Endothelial cell of umbilical vein (primary cell): ENCODE measurements around the gene HSPB3. TPM values are rescaled to one million over a fixed set of nuclear protein-coding genes. Genes with fewer than 3 reads are reported as not detected.

Source experiments
- BruUV-seq: library from RNA; stranded (reverse); fragments of 400-500 nt; replicated peaks from 2 replicates; lab custom pipeline; 2021; lab: Mats Ljungman, UMichigan
- CTCF ChIA-PET: fragments of 300-600, 350-600 bp; sonication (Branson Sonifier 250); formaldehyde crosslinking; loops from one replicate; lab custom pipeline; 2021; ENCODE audit warnings: antibody characterized with exemption, inconsistent platforms; lab: Charles Lee
- POLR2A ChIA-PET: fragments of 300-600, 350-600 bp; sonication (Branson Sonifier 250); formaldehyde crosslinking; loops from one replicate; lab custom pipeline; 2021; ENCODE audit warnings: antibody characterized with exemption, inconsistent platforms; lab: Charles Lee
- DNase-seq: peaks from one replicate; pipeline ENCODE4 v3.0.0-alpha.2; 2011; ENCODE audit warnings: low read depth, low spot score
- FAIRE-seq: peaks from 2 replicates; lab custom pipeline; 2011; peaks lifted over from hg19 to GRCh38; lab: Jason Lieb, UNC
- H2AFZ ChIP-seq: 2 replicates; pipeline ENCODE4 v1.6.0; 2012; ENCODE audit warnings: low read depth, low read length, control low read depth, inconsistent platforms
- H3K27ac ChIP-seq: 2 replicates; pipeline ENCODE4 v1.5.1; 2011; ENCODE audit warnings: low read depth, mild to moderate bottlenecking, control low read depth, low read length, moderate library complexity; ENCODE audit not compliant: insufficient read depth
- H3K27me3 ChIP-seq, 2 experiments: 2 replicates each; pipeline versions ENCODE4 v1.6.0 to v1.6.1; 2011; ENCODE audit warnings: low read length in 2 of 2, mixed read lengths in 1 of 2; ENCODE audit not compliant: control insufficient read depth in 2 of 2, insufficient read depth in 2 of 2
- H3K36me3 ChIP-seq, 2 experiments: 2 replicates in 1 of 2; 3 replicates in 1 of 2; pipeline ENCODE4 v1.5.1; 2011; ENCODE audit warnings: low read length in 2 of 2, mild to moderate bottlenecking in 1 of 2, moderate library complexity in 1 of 2; ENCODE audit not compliant: control insufficient read depth in 2 of 2, insufficient read depth in 2 of 2; ENCODE audit errors: extremely low read depth in 1 of 2
- H3K4me1 ChIP-seq: 3 replicates; pipeline ENCODE4 v1.5.1; 2011; ENCODE audit warnings: mild to moderate bottlenecking, low read length; ENCODE audit not compliant: control insufficient read depth, insufficient read depth; ENCODE audit errors: extremely low read depth
- H3K4me2 ChIP-seq: 2 replicates; pipeline ENCODE4 v1.6.1; 2011; ENCODE audit warnings: low read length, control low read depth, mixed read lengths; ENCODE audit not compliant: insufficient read depth
- H3K4me3 ChIP-seq, 3 experiments: fragments of 200-600 bp in 1 of 3; sonication (generic), shearing (Covaris generic) in 1 of 3; replicated peaks in 1 of 3; 2 replicates each; pipeline ENCODE4 v1.5.1; 2011 to 2016; ENCODE audit warnings: control low read depth in 3 of 3, low read length in 3 of 3, mild to moderate bottlenecking in 2 of 3, inconsistent platforms in 1 of 3, low read depth in 1 of 3, moderate library complexity in 1 of 3; ENCODE audit not compliant: insufficient read depth in 1 of 3
- H3K79me2 ChIP-seq: 2 replicates; pipeline ENCODE4 v1.6.0; 2012; ENCODE audit warnings: low read length, inconsistent platforms; ENCODE audit not compliant: control insufficient read depth, insufficient read depth
- H3K9ac ChIP-seq: replicated peaks from 2 replicates; pipeline ENCODE3; 2011; ENCODE audit warnings: low read length, control low read depth; ENCODE audit not compliant: insufficient read depth; ENCODE audit errors: extremely low read depth
- H3K9me1 ChIP-seq: replicated peaks from 3 replicates; pipeline ENCODE4 v1.6.0; 2011; ENCODE audit warnings: mild to moderate bottlenecking, low read length; ENCODE audit not compliant: control insufficient read depth, insufficient read depth; ENCODE audit errors: extremely low read depth
- H3K9me3 ChIP-seq: replicated peaks from 2 replicates; pipeline ENCODE4 v1.5.1; 2012; ENCODE audit warnings: low read length, inconsistent platforms; ENCODE audit not compliant: control insufficient read depth, insufficient read depth
- H4K20me1 ChIP-seq: replicated peaks from 2 replicates; pipeline ENCODE3; 2011; ENCODE audit warnings: mild to moderate bottlenecking, low read length; ENCODE audit not compliant: control insufficient read depth, insufficient read depth; ENCODE audit errors: extremely low read depth
- CTCF ChIP-seq, 2 donors: IDR thresholded peaks; 1 replicate in 1 of 2; 2 replicates in 1 of 2; pipeline ENCODE4 v1.5.1; 2011; ENCODE audit warnings: low read length in 2 of 2, mild to moderate bottlenecking in 2 of 2, moderate library complexity in 2 of 2, control low read depth in 1 of 2, inconsistent platforms in 1 of 2, low read depth in 1 of 2; ENCODE audit not compliant: insufficient read depth in 1 of 2; ENCODE audit errors: extremely low read depth in 1 of 2
- EZH2 ChIP-seq: IDR thresholded peaks from 2 replicates; pipeline ENCODE4 v1.6.1; 2012; ENCODE audit warnings: borderline replicate concordance, low read depth, mild to moderate bottlenecking, moderate library complexity, low read length, inconsistent platforms; ENCODE audit not compliant: severe bottlenecking
- FOS ChIP-seq: IDR thresholded peaks from 2 replicates; pipeline ENCODE4 v1.6.1; 2011; ENCODE audit warnings: mild to moderate bottlenecking, low read length, moderate library complexity, borderline replicate concordance; ENCODE audit not compliant: insufficient read depth
- GATA2 ChIP-seq: IDR thresholded peaks from 2 replicates; pipeline ENCODE4 v1.7.0; 2011; ENCODE audit warnings: low read depth, mild to moderate bottlenecking, moderate library complexity, mixed read lengths, low read length; ENCODE audit not compliant: insufficient read length, insufficient read depth
- JUN ChIP-seq: IDR thresholded peaks from 2 replicates; pipeline ENCODE4 v1.6.1; 2011; ENCODE audit warnings: borderline replicate concordance, low read depth; ENCODE audit not compliant: insufficient read length, insufficient read depth
- MYC ChIP-seq: IDR thresholded peaks from one replicate; pipeline ENCODE4 v1.6.1; 2011; ENCODE audit warnings: mild to moderate bottlenecking, low read depth, low read length
- POLR2A ChIP-seq: IDR thresholded peaks from 2 replicates; pipeline ENCODE4 v1.6.1; 2012; ENCODE audit warnings: low read depth, mild to moderate bottlenecking, control low read depth, low read length
- POLR2AphosphoS5 ChIP-seq: IDR thresholded peaks from 2 replicates; pipeline ENCODE4 v1.6.1; 2012; ENCODE audit warnings: low read depth, mild to moderate bottlenecking, control low read depth, low read length, moderate library complexity; ENCODE audit not compliant: insufficient read depth
- dilution Hi-C: fragments of 300-500 bp; cut with MboI; formaldehyde crosslinking; loops from one replicate; pipeline ENCODE4 v1.15.0; 2019; ENCODE audit warnings: low sequenced_read_pairs; ENCODE audit not compliant: extremely low pct_ligation_motif_present
- intact Hi-C: fragments of 100-400 bp; cut with micrococcal nuclease; formaldehyde crosslinking; loops from one replicate; pipeline ENCODE4 v1.10.0; 2022
- polyA plus RNA-seq, 4 experiments: library from polyadenylated mRNA; depleted of rRNA in 3 of 4; stranded (reverse) in 3 of 4; unstranded in 1 of 4; fragments of >200 nt; gene quantifications; 2 replicates each; pipeline versions ENCODE4 v1.2.1 to v1.2.3, GENCODE V29; 2011 to 2012; ENCODE audit warnings: missing spikeins in 1 of 4
- total RNA-seq: library from RNA; stranded (reverse); gene quantifications from 2 replicates; pipeline ENCODE4 v1.2.3, GENCODE V29; 2021
- TF ChIP-seq, protein P1 (sequence below): IDR thresholded peaks from 2 replicates; pipeline ENCODE4 v1.6.1; 2011; ENCODE audit not compliant: insufficient read depth, insufficient read length

HSPB3 gene
- total and polyA plus RNA-seq, 2 donors (not counting 3 experiments of a cell fraction or from before 2014, with no cell fraction given), result not detected

- Histone ChIP-seq H3K79me2 (no peaks in the 10 kb centered on the region), H3K9ac (no peak overlapping the region), H3K27me3 (peaks cover 13 to 14% of the 10 kb centered on the region in 2 experiments), H3K36me3 (no peaks in the 10 kb centered on the region), H3K4me2 (no peak overlapping the region), H3K9me3 (no peaks in the 10 kb centered on the region), H3K4me3 (no peak overlapping the region), H4K20me1 (no peaks in the 10 kb centered on the region), H3K4me1 (no peaks in the 10 kb centered on the region), H3K27ac (no peak overlapping the region), H2AFZ (no peak overlapping the region), H3K9me1 (no peaks in the 10 kb centered on the region)
- TF ChIP-seq EZH2 (no peak), CTCF (IDR thresholded peaks at IDR 0.05; ENCODE audit: extremely low read depth in 1 of 2, insufficient read depth in 1 of 2, low read depth in 1 of 2, low read length in 2 of 2) (no peak), GATA2 (no peak), POLR2AphosphoS5 (no peak), FOS (no peak), MYC (no peak), POLR2A (no peak), JUN (no peak)
- TF ChIP-seq, protein P1, sequence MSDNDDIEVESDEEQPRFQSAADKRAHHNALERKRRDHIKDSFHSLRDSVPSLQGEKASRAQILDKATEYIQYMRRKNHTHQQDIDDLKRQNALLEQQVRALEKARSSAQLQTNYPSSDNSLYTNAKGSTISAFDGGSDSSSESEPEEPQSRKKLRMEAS, result no peak
- intact Hi-C loops, result loop anchor here (5.0 kb wide), 1 partner anchor 47 kb away; no protein-coding TSS in a partner anchor
- ChIA-PET CTCF (interaction anchor here (0.8 to 9.1 kb wide), 6 partner anchors 9 to 719 kb away, joined by 3 to 94 read pairs (median 6); partner anchors contain the start of gene GPX8), POLR2A (no interaction called here)
- BruUV-seq, result no TSS peak
- dilution Hi-C loops, result no loop called here
- FAIRE-seq (no peak), DNase-seq (no peak)
These were observed 15.0 kb upstream of the HSPB3 start for GRCh38 chr5:54440456-54440893.
